ENCODE data around the gene PCDHGC5.

DNA sequence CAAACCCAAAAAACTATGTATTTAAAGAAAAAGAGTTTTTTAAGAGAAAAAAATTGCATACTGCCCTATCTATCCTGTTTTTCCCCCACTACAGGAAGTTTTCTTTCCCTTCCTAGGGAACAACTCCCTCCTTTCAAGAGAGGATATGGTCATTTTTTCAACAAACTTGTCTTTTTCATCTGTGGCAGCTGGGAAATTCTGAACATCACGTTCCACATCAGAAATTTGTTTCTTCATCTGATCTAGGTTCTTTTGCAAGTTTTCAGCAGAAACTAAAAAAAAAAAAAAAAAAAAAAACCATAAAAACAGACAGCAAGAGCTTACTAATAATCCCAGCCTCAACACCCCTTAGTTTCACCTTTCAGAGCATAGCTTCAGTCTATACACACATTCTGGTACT, 38.5 kb downstream of the PCDHGC5 start:
- TF ChIP-seq, protein P1, sequence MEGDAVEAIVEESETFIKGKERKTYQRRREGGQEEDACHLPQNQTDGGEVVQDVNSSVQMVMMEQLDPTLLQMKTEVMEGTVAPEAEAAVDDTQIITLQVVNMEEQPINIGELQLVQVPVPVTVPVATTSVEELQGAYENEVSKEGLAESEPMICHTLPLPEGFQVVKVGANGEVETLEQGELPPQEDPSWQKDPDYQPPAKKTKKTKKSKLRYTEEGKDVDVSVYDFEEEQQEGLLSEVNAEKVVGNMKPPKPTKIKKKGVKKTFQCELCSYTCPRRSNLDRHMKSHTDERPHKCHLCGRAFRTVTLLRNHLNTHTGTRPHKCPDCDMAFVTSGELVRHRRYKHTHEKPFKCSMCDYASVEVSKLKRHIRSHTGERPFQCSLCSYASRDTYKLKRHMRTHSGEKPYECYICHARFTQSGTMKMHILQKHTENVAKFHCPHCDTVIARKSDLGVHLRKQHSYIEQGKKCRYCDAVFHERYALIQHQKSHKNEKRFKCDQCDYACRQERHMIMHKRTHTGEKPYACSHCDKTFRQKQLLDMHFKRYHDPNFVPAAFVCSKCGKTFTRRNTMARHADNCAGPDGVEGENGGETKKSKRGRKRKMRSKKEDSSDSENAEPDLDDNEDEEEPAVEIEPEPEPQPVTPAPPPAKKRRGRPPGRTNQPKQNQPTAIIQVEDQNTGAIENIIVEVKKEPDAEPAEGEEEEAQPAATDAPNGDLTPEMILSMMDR (IDR thresholded peaks at IDR 0.05), result no peak
- TF ChIP-seq EP300 (IDR thresholded peaks at IDR 0.05; ENCODE audit: low read depth), result no peak
